ENCODE results near the gene MYO7B. TPM values are rescaled to one million over a fixed set of nuclear protein-coding genes. Genes with fewer than 3 reads are reported as not detected.

Gene MYO7B
- total and polyA plus RNA-seq, 2 experiments from 2014 or later, result 17.6 to 20.1 TPM

DNA sequence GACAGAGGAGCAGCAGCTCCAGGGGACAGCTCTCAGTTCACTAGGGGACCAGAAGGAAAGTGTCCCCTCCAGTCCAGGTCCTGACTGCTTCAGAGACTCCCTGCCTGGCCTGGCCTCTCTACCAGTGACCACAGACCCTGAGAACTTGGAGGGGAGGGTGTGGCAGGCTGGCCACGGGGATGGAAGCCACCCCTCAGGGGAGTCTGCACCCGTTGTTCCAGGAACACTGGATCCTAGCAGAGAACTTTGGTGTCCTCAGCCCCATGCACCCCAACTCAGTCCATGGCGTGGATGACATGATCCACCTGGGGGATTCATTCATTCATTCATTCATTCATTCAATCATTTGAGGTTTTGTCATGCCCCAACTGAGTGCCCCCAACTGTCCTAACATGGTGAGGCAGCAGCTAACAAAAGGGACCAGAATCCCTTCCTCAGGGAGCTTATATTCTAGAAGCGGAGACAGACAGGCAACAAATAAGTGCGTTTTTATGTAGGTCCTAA is 31.9 kb downstream of the MYO7B start:
- no peaks in the 10 kb centered on the region for H3K9me3 ChIP-seq (ENCODE audit: low read depth)
- H3K27me3 ChIP-seq, result no peaks in the 10 kb centered on the region
- H3K4me2 ChIP-seq, result no peak overlapping the region
- H2AFZ ChIP-seq, result no peak overlapping the region
- no peaks in the 10 kb centered on the region for H3K79me2 ChIP-seq
- no peak for TF ChIP-seq EZH2 (IDR thresholded peaks at IDR 0.05; ENCODE audit: borderline replicate concordance)
- no peak for TF ChIP-seq EZH2phosphoT487 (IDR thresholded peaks at IDR 0.05; ENCODE audit: low read depth, severe bottlenecking, unreplicated experiment)
- TF ChIP-seq, protein P1, sequence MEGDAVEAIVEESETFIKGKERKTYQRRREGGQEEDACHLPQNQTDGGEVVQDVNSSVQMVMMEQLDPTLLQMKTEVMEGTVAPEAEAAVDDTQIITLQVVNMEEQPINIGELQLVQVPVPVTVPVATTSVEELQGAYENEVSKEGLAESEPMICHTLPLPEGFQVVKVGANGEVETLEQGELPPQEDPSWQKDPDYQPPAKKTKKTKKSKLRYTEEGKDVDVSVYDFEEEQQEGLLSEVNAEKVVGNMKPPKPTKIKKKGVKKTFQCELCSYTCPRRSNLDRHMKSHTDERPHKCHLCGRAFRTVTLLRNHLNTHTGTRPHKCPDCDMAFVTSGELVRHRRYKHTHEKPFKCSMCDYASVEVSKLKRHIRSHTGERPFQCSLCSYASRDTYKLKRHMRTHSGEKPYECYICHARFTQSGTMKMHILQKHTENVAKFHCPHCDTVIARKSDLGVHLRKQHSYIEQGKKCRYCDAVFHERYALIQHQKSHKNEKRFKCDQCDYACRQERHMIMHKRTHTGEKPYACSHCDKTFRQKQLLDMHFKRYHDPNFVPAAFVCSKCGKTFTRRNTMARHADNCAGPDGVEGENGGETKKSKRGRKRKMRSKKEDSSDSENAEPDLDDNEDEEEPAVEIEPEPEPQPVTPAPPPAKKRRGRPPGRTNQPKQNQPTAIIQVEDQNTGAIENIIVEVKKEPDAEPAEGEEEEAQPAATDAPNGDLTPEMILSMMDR (IDR thresholded peaks at IDR 0.05; ENCODE audit: poor library complexity), result no peak
- H3K4me3 ChIP-seq, result no peak overlapping the region
- H3K36me3 ChIP-seq (replicated peaks; ENCODE audit: insufficient read depth, low read depth), result no peaks in the 10 kb centered on the region
- DNase-seq (ENCODE audit: low spot score), result no peak
- H3K9me2 ChIP-seq (replicated peaks; ENCODE audit: insufficient read depth), result no peaks in the 10 kb centered on the region
- no peaks in the 10 kb centered on the region for H4K20me1 ChIP-seq (ENCODE audit: insufficient read depth, poor library complexity, severe bottlenecking)
- no peak overlapping the region for H3K27ac ChIP-seq
- WGBS (ENCODE audit: low lambda C conversion rate, missing lambda C conversion rate), result 84% methylated on average over 5 of the region's 5 CpGs
- no peaks in the 10 kb centered on the region for H3K4me1 ChIP-seq (ENCODE audit: insufficient read depth)

DNA sequence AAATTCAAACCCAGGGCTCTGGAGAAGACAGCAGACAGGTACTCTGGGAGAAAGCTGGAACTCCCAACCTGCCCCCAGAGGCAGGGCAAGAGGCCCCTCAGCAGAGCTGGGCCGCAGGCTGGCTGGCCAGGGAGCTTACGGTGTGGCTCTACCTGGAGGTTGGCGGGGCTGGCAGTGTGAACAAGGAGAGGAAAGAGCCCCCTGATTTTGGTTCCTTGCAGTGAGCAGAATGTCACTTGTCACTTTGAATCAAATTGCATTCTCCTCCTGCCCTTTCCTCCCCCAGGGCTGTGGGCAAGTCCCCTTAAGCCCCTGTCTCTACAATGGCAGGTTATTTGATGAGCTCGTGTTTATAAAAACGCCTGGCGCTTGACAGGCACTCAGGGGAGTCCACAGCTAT is 32.6 kb downstream of the MYO7B start:
- no peaks in the 10 kb centered on the region for H3K79me2 ChIP-seq
- H3K4me3 ChIP-seq, result no peak overlapping the region
- no peaks in the 10 kb centered on the region for H3K9me3 ChIP-seq (ENCODE audit: low read depth)
- H3K36me3 ChIP-seq (replicated peaks; ENCODE audit: insufficient read depth, low read depth), result no peaks in the 10 kb centered on the region
- H3K27ac ChIP-seq, result no peak overlapping the region
- TF ChIP-seq, protein P1 (IDR thresholded peaks at IDR 0.05; ENCODE audit: poor library complexity), result no peak
- no peak for TF ChIP-seq EZH2phosphoT487 (IDR thresholded peaks at IDR 0.05; ENCODE audit: low read depth, severe bottlenecking, unreplicated experiment)
- TF ChIP-seq EZH2 (IDR thresholded peaks at IDR 0.05; ENCODE audit: borderline replicate concordance), result no peak
- H3K4me2 ChIP-seq, result no peak overlapping the region
- no peak overlapping the region for H2AFZ ChIP-seq
- DNase-seq (ENCODE audit: low spot score), result no peak
- 86% methylated on average over 6 of the region's 6 CpGs for WGBS (ENCODE audit: low lambda C conversion rate, missing lambda C conversion rate)
- no peaks in the 10 kb centered on the region for H3K4me1 ChIP-seq (ENCODE audit: insufficient read depth)
- no peaks in the 10 kb centered on the region for H3K27me3 ChIP-seq
- H4K20me1 ChIP-seq (ENCODE audit: insufficient read depth, poor library complexity, severe bottlenecking), result no peaks in the 10 kb centered on the region
- H3K9me2 ChIP-seq (replicated peaks; ENCODE audit: insufficient read depth), result no peaks in the 10 kb centered on the region

DNA sequence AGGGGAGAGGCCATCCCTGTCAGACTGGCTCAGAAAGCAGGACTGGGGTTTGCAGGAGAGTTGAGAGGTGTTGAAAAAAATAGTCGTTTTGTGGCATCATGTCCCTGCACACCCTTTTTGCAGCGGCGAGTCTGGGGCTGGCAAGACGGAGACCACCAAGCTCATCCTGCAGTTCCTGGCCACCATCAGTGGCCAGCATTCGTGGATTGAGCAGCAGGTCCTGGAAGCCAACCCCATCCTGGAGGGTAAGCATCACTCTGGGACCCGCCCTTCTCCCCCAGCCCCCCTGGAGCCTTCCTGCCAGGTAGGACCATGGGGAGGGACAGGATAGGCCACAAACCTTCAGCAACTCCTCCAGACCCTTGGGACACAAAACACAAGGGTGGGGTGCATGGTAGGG is 34.2 kb downstream of the MYO7B start:
- Histone ChIP-seq H3K36me3 (replicated peaks; ENCODE audit: insufficient read depth, low read depth) (no peaks in the 10 kb centered on the region), H3K4me3 (no peak overlapping the region), H3K27ac (no peak overlapping the region), H3K9me3 (ENCODE audit: low read depth) (no peaks in the 10 kb centered on the region), H3K79me2 (no peaks in the 10 kb centered on the region), H3K9me2 (replicated peaks; ENCODE audit: insufficient read depth) (no peaks in the 10 kb centered on the region), H3K4me2 (no peak overlapping the region), H4K20me1 (ENCODE audit: insufficient read depth, poor library complexity, severe bottlenecking) (no peaks in the 10 kb centered on the region), H3K4me1 (ENCODE audit: insufficient read depth) (no peaks in the 10 kb centered on the region), H2AFZ (no peak overlapping the region), H3K27me3 (no peaks in the 10 kb centered on the region)
- WGBS (ENCODE audit: low lambda C conversion rate, missing lambda C conversion rate), result 93% methylated on average over 6 of the region's 6 CpGs
- DNase-seq (ENCODE audit: low spot score), result no peak
- TF ChIP-seq, protein P1 (IDR thresholded peaks at IDR 0.05; ENCODE audit: poor library complexity), result no peak
- TF ChIP-seq EZH2phosphoT487 (IDR thresholded peaks at IDR 0.05; ENCODE audit: low read depth, severe bottlenecking, unreplicated experiment), result no peak

Measured in hepatocyte (in vitro differentiated cells).